Measurements from ENCODE around the gene EDNRB. TPM values are rescaled to one million over a fixed set of nuclear protein-coding genes. Genes with fewer than 3 reads are reported as not detected.
"Not testable (repeated sequence)": the region's sequence is repeated elsewhere in the genome, so short reads cannot be mapped to it uniquely, and the experiment has no call there.

The EDNRB gene
- total RNA-seq, 1 donor from 2014 or later, result not detected

DNA sequence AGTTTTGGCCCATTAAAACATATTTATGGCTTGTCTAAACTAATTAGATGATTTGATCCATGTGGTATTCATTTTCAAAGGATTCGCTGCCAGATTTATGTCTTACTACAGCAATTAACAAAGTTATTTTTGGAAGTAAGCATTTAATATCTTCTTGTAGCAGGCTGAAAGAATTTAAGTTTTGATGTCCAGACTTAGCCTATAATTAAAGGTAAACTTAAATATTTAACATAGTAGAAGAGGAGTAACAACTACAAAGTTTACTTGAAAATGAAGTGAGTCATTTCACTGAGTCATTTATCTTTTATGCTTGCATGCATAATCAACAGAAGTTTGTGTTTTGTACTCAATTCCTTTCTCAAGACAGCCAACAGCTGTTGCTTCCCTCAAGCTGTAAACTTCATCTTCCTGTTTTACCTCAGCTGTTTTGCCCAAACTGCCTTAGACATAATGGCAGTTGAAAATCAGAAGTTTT lies 58.1 kb downstream of the EDNRB start:
- Mint-ChIP-seq H3K4me3 (ENCODE audit: low read depth) (no peak overlapping the region), H3K36me3 (ENCODE audit: low read depth) (no peaks in the 10 kb centered on the region), H3K27me3 (ENCODE audit: low read depth) (peaks cover 4% of the 10 kb centered on the region), H3K9me3 (no peaks in the 10 kb centered on the region), H3K27ac (no peak overlapping the region), H3K4me1 (ENCODE audit: low read depth) (no peaks in the 10 kb centered on the region)
- intact Hi-C loops (cut with micrococcal nuclease), result no loop called here
- DNase-seq (ENCODE audit: low spot score), result no peak

DNA sequence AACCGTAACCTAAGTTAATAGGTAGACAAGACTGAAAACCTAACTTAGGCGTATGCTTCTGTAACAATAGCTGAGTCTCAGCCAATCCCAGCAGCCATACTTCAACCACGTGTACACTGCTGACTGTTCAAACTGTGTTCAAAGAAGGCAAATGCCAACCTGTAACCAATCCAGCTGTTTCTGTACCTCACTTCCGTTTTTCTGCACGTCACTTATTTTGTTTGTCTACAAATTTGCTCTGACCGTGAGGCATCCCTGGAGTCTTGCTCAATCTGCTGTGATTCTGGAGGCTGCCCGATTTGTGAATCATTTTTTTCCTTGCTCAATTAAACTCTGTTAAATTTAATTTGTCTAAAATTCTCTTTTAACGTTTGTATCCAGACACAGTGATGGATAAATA lies 59.2 kb downstream of the EDNRB start:
- DNase-seq (ENCODE audit: low spot score), result no peak
- Mint-ChIP-seq H3K9me3 (no peaks in the 10 kb centered on the region), H3K27ac (no peak overlapping the region), H3K4me3 (ENCODE audit: low read depth) (no peak overlapping the region), H3K4me1 (ENCODE audit: low read depth) (no peaks in the 10 kb centered on the region), H3K36me3 (ENCODE audit: low read depth) (no peaks in the 10 kb centered on the region), H3K27me3 (ENCODE audit: low read depth) (peaks cover 4% of the 10 kb centered on the region)
- intact Hi-C loops (cut with micrococcal nuclease), result no loop called here

GRCh38 chr13:77857531-77858209 lies 61.0 kb downstream of the EDNRB start:
- H3K27ac Mint-ChIP-seq, result no peak overlapping the region
- intact Hi-C loops (cut with micrococcal nuclease), result no loop called here
- H3K4me1 Mint-ChIP-seq (ENCODE audit: low read depth), result no peaks in the 10 kb centered on the region
- H3K36me3 Mint-ChIP-seq (ENCODE audit: low read depth), result no peaks in the 10 kb centered on the region
- no peak overlapping the region for H3K4me3 Mint-ChIP-seq (ENCODE audit: low read depth)
- no peak for DNase-seq (ENCODE audit: low spot score)
- H3K9me3 Mint-ChIP-seq, result no peaks in the 10 kb centered on the region
- H3K27me3 Mint-ChIP-seq (ENCODE audit: low read depth), result peaks cover 4% of the 10 kb centered on the region

GRCh38 chr13:77853703-77854102 lies 64.9 kb downstream of the EDNRB start:
- DNase-seq (ENCODE audit: low spot score), result no peak
- H3K4me1 Mint-ChIP-seq (ENCODE audit: low read depth), result no peaks in the 10 kb centered on the region
- H3K27ac Mint-ChIP-seq, result no peak overlapping the region
- intact Hi-C loops (cut with micrococcal nuclease), result no loop called here
- H3K9me3 Mint-ChIP-seq, result no peaks in the 10 kb centered on the region
- H3K27me3 Mint-ChIP-seq (ENCODE audit: low read depth), result no peaks in the 10 kb centered on the region
- no peak overlapping the region for H3K4me3 Mint-ChIP-seq (ENCODE audit: low read depth)
- no peaks in the 10 kb centered on the region for H3K36me3 Mint-ChIP-seq (ENCODE audit: low read depth)

DNA sequence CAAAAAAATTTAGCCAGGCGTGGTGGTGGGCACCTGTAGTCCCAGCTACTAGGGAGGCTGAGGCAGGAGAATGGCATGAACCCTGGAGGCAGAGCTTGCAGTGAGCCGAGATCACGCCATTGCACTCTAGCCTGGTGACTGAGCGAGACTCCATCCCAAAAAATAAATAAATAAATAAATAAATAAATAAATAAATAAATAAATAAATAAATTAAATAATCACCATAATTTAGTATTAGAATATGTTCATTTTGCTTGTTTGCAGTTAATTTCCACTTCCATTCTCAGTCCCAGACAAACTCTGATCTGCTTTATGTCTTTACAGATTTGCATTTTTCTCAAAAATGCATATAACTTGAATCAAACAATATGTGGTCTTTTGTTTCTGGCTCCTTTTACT lies 70.6 kb downstream of the EDNRB start:
- intact Hi-C loops (cut with micrococcal nuclease); DNase-seq (ENCODE audit: low spot score); H3K27ac Mint-ChIP-seq; H3K9me3 Mint-ChIP-seq; H3K36me3 Mint-ChIP-seq (ENCODE audit: low read depth); H3K4me3 Mint-ChIP-seq (ENCODE audit: low read depth); H3K27me3 Mint-ChIP-seq (ENCODE audit: low read depth); H3K4me1 Mint-ChIP-seq (ENCODE audit: low read depth): not testable (repeated sequence)

DNA sequence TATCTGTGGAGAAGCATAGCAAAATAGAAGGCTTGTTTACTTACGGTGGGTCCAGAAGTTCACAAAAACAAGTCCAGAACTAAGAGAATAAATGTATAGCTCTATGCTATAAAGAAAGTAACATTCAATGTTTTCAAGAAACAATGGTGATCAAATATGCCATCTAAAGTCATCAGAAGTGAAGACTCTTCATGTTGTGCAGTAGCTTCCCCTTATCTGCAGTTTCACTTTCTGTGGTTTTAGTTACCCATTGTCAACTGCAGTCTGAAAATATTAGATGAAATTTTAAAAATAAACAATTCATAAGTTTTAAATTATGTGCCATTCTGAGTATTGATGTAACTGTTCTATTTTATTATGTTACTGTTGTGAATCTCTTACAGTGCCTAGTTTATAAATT lies 72.5 kb downstream of the EDNRB start:
- Mint-ChIP-seq H3K27me3 (ENCODE audit: low read depth) (peaks cover 2% of the 10 kb centered on the region), H3K4me1 (ENCODE audit: low read depth) (no peaks in the 10 kb centered on the region), H3K4me3 (ENCODE audit: low read depth) (no peak overlapping the region), H3K9me3 (peaks cover 5% of the 10 kb centered on the region), H3K27ac (no peak overlapping the region), H3K36me3 (ENCODE audit: low read depth) (no peaks in the 10 kb centered on the region)
- intact Hi-C loops (cut with micrococcal nuclease), result no loop called here
- no peak for DNase-seq (ENCODE audit: low spot score)

Other genes starting within 250 kb of the EDNRB start
- gene SLAIN1, start 221.1 kb downstream of the EDNRB start, total RNA-seq, result 33.3 and 35.9 TPM in 2 replicates